GM19324 (cell line): Measurements from ENCODE around the gene TMEFF2.
"Not testable (repeated sequence)": the region's sequence is repeated elsewhere in the genome, so short reads cannot be mapped to it uniquely, and the experiment has no call there.

Experiments used
- ATAC-seq: cut with Tn5 transposase; IDR thresholded peaks from one replicate; pipeline ENCODE4 v1.9.1; 2021; ENCODE audit warnings: mild to moderate bottlenecking, moderate library complexity; ENCODE audit not compliant: unreplicated experiment, low FRiP score

Gene TMEFF2

DNA sequence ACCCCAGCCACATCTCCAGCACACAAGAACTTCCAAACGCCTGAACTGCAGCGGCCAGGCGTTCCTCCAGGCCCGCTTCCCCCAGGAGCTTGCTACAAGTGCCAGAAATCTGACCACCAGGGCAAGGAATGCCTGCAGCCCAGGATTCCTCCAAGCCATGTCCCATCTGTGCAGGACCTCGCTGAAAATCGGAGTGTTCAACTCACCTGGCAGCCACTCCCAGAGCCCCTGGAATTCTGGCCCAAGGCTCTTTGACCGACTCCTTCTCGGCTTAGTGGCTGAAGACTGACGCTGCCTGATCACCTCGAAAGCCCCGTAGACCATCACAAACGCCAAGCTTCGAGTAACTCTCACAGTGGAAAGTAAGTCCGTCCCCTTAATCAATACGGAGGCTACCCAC, 62.1 kb downstream of the TMEFF2 start:
- not testable (repeated sequence) for ATAC-seq

DNA sequence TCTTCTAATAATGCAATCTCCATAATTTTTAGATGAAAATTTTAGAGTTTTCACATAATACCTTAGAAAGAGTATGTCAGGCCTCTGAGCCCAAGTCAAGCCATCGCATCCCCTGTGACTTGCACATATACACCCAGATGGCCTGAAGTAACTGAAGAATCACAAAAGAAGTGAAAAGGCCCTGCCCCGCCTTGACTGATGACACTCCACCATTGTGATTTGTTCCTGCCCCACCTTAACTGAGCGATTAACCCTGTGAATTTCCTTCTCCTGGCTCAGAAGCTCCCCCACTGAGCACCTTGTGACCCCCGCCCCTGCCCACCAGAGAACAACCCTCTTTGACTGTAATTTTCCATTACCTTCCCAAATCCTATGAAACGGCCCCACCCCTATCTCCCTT, 64.4 kb downstream of the TMEFF2 start:
- ATAC-seq: not testable (repeated sequence)

DNA sequence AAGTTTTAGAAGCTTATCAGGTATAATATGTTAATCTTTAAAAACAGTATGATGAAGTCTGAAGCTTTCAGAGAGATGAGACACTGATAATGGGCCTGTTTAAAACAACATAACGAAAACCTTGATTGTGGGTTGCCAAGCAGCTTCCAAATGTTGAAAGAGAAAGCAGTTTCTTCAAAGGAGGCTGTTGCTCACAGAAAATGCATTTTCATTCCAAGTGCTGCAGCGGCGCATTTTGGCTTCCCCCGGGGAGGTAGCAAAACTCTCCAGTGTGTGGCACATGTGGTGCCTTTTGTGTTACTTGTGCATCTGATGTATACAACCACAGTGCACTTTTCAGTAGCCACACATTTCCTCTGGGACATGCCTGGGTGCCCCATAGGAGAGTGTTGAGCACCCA, 66.1 kb downstream of the TMEFF2 start:
- no peak for ATAC-seq

DNA sequence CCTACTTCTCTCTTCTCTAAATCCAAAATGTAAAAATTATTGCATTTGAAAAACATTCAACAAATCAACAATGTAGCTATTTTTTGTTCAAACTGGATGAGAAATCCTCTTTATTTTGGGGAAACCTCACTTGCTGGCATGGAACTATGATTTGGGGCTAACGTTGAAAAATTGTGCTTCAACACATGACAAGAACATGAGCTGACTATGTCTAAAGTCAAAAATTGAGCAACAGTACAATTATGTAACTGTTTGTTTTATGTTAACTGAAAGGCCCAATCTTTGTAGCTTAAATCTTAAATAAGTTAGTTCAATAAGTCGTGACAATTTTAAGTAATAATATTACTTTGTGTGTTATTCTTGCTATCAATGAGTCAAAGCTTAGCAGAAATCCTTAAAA, 67.3 kb downstream of the TMEFF2 start:
- ATAC-seq: no peak

DNA sequence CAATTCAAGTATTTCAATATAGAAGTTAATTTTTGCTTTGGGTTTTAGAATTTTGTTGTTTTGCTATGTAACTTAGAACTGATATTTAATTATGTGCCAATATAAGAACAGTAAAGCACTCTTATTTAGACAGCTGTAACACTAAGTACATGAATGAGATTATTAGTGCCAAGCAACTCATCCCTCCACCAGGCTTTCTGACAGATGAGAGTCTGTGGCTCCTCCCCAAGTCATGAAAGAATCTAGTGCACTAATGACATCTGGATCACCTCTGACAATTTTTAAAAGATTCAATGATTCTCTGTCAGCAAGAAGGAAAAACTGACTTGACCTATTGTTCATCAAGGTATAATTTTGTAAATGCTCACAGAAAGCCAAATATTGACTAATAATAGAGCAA, 67.8 kb downstream of the TMEFF2 start:
- ATAC-seq: no peak

DNA sequence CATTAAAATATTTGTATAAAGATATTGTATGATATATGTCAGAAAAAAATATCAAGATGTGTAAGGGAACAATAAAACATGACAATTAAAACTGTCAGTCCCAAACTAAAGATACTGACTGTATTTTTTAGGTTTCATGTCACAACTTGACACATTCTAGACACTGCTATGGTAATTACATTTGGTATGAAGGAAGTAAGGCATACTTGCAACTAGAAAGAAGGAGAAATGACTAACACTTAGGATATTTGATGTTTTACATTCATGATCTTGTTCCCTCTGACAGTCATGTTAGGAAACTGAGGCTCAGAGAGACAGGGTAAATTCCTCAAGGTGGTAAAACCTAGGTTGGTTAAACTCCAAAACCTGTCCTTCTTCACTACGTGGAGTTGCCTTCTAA, 68.3 kb downstream of the TMEFF2 start:
- no peak for ATAC-seq

DNA sequence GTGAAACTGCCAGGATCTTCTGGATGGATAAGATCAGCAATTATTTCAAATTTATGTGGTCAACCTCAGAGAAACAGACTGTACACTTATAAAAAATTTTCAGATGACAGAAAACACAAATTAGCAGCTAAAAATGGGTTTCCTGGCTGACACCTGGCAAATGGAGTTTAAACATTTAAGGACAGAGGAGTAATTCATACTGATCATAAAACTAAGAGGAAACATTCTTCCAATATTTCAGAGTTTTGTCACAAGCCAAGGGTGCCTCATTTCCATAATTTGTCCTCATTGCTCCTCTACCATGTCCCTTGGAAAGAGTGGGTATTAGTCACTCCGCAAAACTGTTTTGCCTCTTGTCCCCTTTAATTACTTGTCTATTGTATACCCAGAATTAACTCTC, 70.2 kb downstream of the TMEFF2 start:
- ATAC-seq: no peak

DNA sequence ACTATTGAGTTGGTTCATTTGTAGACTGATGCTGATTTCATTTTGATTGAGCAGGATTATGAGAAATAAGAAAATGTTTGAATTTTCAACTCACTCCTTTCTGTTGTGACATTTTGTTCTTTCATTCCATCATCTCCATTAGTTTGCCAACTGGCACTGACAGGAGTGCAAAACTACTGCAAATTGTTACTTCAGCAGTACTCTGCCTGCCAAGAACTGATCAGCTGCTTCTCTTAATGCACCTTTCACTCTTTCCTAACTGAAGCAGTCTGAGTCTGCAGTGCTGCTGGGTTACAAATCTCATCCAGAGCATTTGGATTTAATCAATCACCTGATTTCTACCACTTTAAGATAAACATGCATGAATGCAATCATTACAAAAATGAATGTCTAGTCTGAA, 70.9 kb downstream of the TMEFF2 start:
- ATAC-seq: no peak

DNA sequence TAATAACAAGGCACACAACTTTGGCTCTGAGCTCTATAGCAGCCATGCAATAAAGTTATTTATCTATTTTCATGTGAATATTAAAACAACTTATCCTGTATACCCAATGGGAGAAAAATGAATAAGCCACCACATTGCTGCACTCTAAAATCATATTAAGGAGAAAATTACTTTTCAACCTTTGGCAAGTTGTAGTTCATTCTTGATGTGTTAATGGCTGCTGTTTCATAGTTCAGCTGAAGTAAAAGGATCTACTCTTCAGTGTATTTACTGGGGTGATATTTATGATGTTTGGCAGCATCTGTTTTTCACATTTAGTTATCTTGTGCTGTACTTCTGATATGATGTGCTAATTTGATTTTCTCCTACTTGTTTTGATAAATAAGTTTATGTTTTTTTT, 71.8 kb downstream of the TMEFF2 start:
- no peak for ATAC-seq

DNA sequence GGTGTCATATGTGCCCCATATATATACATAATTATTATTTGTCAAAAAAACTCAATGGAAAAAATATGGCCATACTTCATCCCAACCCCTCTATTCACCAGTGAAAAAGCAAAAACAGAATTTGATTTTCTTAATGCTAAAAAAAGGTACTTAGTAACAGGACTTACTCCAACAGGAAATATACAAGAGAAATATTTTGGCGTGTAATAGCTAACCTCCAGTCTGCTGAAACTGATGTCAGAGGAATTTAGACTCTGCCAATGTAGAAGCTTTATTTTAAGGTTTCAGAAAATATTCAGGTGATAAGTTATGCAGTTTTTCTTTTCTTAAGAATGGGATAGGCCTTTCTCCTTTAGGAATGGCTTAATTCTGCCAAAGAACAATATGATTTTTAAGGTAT, 72.6 kb downstream of the TMEFF2 start:
- no peak for ATAC-seq

DNA sequence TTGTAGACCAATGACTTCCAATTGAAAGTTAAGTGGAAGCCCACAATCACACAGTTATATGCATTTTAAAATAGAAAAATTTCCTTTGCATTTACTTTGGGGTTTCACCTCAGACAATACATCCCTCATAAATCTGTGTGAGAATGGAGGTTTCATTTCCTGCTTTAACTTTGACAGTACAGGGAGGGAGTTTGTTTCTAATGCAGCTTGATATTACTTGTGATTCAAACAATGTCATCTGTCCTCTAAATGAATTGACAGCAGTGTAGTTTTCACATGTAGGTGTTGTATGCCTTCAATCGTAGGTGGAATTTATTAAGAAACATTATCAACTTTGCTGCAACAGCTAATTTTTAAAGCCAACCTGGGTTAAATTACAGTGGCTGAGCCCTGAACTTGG, 75.2 kb downstream of the TMEFF2 start:
- ATAC-seq: no peak

DNA sequence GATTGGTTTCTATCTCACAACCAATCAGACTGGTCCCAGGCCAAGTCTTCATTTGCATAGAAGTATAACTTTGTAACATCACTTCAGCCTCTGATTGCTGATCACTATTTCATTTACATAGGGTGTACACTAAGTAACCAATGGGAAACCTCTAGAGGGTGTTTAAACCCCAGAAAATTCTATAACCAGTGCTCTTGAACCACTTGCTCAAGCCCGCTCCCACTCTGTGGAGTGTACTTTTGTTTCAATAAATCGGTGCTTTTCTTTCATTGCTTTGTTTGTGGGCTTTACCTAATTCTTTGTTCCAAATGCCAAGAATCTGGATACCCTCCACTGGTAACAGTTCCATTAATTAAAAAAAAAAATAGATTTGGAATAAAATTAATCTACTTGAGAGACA, 77.0 kb downstream of the TMEFF2 start:
- no peak for ATAC-seq

DNA sequence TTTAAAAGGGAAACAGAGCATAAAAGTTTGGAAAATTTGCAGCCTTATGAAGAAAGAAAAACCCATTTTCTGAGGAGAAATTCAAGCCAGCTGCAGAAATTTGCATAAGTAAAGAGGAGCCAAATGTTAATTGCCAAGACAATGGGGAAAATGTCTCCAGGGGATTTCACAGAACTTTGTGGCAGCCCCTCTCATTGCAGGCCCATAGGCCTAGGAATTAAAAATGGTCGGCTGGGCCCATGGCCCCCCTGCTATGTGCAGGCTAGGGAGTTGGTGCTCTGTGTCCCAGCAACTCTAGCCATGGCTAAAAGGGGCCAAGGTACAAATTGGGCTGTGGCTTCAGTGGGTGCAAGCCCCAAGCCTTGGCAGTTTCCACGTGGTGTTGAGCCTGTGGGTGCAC, 83.2 kb downstream of the TMEFF2 start:
- not testable (repeated sequence) for ATAC-seq

DNA sequence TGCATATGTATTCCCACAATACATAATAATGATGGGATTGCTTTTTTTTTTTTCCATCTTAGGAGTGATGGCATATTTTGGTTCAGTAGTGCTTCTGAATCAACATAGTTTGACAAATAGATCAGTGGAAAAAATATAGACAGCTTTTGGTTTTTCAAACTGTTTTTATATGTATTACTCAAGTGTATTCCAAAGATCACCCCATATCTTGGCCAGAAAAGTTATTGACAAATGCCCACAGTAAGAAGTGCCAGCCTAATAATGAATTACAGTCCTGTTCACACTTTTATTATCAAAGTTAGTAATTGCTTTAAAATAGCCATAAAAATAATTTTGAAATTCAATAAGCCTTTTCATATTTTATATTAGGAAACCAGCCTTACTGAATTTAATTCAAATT, 95.0 kb downstream of the TMEFF2 start:
- ATAC-seq: no peak

DNA sequence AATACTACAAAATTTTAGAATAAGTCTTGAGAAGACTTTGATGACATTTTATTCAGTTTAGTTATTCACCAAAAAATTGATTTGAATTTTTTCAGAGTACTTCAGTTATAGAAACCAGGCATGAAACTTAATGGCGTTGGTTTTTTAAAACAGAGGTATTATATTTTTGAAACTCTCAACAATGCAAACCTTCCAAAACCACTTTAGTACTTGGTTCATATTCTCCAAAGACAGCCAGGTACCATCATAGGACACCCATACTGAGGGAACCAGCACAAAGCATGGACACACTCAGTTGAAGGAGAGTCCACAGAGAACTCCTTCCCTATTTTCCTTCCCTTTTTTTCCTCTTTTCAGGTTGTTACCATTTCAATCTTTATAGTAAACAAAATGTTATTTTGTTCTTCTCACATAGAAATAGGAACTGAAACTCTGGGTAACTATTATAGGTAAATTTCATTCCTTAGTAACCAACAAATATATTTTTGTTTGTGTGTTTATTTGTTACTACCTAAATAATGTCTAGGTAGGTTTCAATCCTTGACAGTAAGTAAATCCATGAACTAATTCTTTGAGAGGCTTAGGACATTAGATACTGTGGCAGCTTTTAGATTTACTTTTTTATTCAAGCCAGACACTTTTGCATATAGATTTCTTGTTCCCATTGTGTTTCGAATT, 95.8 kb downstream of the TMEFF2 start:
- ATAC-seq: no peak

DNA sequence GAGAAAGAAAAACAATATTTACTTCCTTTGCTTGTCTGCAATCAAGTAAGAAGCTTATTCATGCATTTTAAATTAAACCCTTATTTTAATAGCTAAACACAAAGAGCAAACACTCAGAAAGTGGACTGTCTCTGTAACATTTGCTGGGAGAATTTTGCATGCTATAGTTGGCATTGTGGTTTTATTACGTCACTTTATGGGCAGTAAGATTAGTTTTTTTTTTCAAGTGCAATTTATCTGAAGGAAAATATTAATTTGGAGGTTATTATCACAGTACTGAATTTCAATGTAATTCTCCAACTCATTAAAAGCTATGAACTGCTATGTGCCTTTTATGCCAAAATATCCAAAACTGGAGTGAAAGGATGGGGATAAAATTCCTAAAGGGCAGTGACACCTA, 103.3 kb downstream of the TMEFF2 start:
- no peak for ATAC-seq

DNA sequence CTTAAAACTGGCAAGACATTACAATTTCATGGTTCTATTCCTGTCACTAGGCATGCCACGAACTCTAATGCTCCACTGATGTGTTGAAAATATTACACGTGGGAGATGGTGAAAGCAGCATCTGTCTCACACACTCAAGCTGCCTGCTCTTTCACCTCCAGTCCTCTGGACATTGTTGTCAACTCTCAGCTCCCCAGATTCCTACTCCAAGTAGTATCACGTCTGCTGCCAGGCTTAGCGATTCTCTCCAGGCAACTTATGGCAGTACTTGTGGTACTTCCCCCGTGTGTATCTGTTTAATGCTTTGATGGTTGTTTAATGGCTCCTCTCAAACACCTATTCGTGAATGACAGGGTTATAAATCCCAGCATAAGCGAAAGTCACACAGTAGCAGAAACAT, 103.8 kb downstream of the TMEFF2 start:
- no peak for ATAC-seq

DNA sequence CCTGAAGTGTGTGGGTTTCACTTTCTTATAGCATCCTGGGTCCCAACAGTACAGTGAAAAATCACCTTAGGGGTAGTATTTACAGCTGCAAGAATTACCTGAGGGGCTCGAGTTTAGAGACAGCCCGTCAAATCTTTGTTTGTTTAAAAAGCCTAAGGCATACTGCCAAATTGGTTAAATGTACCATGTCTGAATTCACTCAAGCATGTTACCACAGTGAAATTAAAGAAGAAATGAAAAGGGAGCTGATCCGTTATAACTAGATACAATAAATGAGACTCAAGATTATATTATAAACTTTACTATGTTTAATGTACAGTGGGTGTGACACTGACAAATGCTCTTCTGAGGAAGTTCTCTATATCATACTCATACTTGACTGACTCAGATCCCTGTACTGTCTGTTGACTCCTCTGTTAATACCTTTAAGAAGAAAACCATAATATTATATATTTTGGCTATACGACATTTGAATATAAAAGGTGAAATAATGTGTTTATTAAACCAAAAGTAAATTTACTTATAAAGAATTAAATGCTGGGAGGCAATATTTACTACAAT, 107.3 kb downstream of the TMEFF2 start:
- ATAC-seq: no peak

DNA sequence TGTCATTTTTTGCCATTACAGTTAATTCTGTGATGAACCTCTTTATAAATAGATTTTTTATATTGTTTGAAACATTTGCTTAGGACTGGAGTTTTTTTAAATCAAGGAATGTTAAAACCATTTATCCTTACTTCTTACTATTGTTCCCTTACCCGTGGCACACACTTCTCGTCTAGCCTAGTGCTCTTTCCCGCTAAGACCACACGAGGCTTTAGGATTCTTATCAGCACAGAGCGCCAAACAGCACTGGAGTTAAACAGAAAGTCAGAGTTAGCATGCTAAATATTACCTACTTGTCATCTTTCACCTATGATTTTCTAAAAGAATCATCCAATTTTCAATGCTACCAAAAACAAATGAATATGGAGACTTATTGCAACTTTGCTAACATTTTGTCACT, 112.6 kb downstream of the TMEFF2 start:
- ATAC-seq: no peak

DNA sequence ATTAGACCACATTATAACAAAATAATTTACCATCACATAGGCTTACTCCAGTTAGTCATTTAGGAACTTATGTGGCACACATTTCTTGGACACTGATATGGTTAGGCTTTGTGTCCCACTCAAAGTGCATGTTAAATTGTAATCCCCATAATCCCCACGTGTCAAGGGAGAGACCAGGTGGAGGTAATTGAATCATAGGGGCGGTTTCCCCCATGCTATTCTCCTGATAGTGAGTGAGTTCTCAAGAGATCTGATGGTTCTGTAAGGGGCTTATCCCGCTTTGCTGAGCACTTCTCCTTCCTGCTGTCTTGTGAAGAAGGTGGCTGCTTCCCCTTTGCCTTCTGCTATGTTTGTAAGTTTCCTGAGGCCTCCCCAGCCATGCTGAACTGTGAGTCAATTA, 114.6 kb downstream of the TMEFF2 start:
- not testable (repeated sequence) for ATAC-seq

DNA sequence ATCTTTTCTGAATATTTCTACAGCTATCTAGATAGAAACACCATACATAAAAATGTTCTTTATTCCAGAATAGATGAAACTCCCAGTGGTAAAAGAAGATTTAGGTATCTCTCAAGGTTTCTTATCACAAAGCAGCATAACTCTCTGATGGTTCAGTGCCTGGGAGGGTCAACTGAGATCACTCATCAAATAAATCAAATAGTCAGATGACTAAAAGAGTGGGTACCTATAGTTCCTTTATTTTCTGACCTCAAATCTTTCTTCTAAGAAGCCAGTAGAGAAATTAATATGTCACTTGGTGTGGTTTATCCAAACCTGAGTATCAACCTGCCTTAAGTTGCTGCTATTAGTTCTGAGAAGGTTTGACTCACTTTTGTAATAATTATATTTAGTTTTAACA, 120.9 kb downstream of the TMEFF2 start:
- ATAC-seq: no peak

DNA sequence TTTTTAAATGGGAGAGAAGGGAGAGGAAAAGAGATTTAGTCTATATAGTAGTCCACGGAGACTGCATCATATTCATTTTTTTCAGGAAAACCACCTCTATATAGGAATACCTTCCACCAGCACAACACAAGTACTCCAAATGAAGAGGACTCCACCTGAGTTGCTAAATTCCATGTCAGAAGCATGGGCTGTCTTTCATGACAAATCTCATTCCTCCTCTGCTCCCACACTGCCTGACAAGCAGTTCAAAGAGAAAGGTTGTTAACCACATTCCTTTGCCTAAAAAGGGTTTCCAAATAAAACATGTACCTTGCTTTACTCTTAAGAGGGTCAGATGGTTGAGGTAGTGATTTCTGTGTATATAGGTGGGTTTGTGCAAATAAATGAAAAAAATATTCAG, 122.0 kb downstream of the TMEFF2 start:
- no peak for ATAC-seq

DNA sequence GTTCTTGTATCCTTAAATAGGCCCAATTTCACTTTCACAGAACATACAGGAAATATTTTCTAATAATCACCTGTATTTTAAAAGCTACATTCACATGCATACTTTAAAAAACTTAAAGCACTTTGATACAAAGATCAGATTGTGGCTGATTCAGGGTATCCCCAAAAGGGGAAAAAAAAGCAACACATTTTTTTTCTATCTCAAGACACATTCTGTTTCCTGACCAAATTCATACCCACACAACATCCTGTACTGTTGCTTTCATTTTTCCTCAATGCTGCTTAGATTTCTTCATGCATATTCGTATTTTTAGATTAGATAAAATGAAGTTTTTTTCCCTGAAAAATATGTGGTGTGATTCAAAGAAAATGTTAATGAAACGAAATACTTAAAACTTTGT, 122.5 kb downstream of the TMEFF2 start:
- ATAC-seq: no peak
